ENCODE data around the gene FN3K.

GRCh38 chr17:82723169-82723807 lies 12.1 kb upstream of the FN3K start:
- TF ChIP-seq POLR2A (IDR thresholded peaks at IDR 0.05) (no peak), CTCF (IDR thresholded peaks at IDR 0.05 in 4 of 5, conservative IDR thresholded peaks at IDR 0.05 in 1 of 5) (no peak)

Measured in gastrocnemius medialis (tissue), 4 donors.